GM12875 (cell line): ENCODE results near the gene PIP4K2A.
"Not testable (repeated sequence)": the region's sequence is repeated elsewhere in the genome, so short reads cannot be mapped to it uniquely, and the experiment has no call there.

Experiments
- H3K4me3 ChIP-seq: one replicate; pipeline ENCODE4 v1.5.1; 2011; ENCODE audit warnings: low read depth, low read length, control low read depth
- CTCF ChIP-seq: IDR thresholded peaks from 2 replicates; pipeline ENCODE4 v1.5.1; 2011; ENCODE audit warnings: low read depth, mild to moderate bottlenecking, control low read depth, inconsistent platforms, low read length, moderate library complexity, borderline replicate concordance; ENCODE audit not compliant: insufficient read depth

Gene PIP4K2A

GRCh38 chr10:22697800-22698199 lies 16.6 kb downstream of the PIP4K2A start:
- no peak overlapping the region for H3K4me3 ChIP-seq
- no peak for TF ChIP-seq CTCF

GRCh38 chr10:22697101-22697500 lies 17.3 kb downstream of the PIP4K2A start:
- H3K4me3 ChIP-seq = no peak overlapping the region
- no peak for TF ChIP-seq CTCF

- no peak for TF ChIP-seq CTCF
- H3K4me3 ChIP-seq = no peak overlapping the region
Observed at GRCh38 chr10:22693860-22694259, 20.5 kb downstream of the PIP4K2A start.

- TF ChIP-seq CTCF = no peak
- no peak overlapping the region for H3K4me3 ChIP-seq
Observed at GRCh38 chr10:22693371-22693784, 21.0 kb downstream of the PIP4K2A start.

- not testable (repeated sequence) for H3K4me3 ChIP-seq
Observed at GRCh38 chr10:22692119-22692518, 22.3 kb downstream of the PIP4K2A start.

- H3K4me3 ChIP-seq = no peak overlapping the region
- TF ChIP-seq CTCF = no peak
Observed at GRCh38 chr10:22690614-22691431, 23.6 kb downstream of the PIP4K2A start.

- TF ChIP-seq CTCF = no peak
Observed at GRCh38 chr10:22690158-22690557, 24.2 kb downstream of the PIP4K2A start.

More at GRCh38 chr10:22690158-22690557, 24.2 kb downstream of the PIP4K2A start:
- no peak overlapping the region for H3K4me3 ChIP-seq
